Activated T-helper 9 cell treated with anti-CD3 and anti-CD28 coated beads, Interleukin-2, amount 50 U/mL, for 16 hours (primary cell): ENCODE results near the gene ZNF248.

Experiments
- DNase-seq: peaks from one replicate; pipeline ENCODE4 v3.0.0-alpha.2; 2020; ENCODE audit warnings: low read depth

ZNF248 gene

DNA sequence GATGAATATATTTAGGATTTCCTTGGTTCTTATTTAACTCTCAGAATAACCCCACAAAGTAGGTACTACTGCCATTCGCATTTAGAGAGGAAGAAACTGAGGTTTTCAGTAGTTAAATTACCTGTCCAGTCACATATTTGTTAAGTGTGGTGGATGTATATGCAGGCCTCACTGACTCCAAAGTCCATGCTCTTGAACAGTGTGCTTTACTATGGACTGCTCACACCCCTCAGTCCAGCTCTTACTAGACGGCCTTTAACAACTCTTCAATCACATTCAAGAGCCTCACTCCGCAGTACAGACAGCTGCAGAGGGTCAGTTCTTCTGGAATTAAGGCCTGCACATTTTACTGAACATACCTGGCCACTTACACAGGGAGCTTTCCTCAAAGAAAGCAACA lies 36.2 kb downstream of the ZNF248 start:
- DNase-seq = no peak

DNA sequence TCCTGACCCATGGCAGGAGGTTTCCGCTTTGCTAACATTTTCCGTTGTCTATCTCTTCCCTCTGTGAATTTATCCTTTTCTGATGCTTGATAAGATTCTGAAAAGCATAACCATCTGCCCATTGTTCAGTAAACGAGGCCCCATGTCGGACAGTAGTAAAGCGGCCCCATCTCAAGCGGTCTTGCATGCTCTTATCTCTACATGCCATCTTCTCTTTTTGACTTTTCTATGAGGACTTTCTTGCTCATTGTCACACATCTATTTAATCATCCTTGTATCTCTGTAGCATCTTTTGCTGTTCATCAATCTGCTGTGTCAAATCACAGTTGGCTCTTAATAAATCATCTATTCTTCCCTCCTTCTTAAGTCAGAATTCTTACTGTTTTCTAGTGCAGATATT lies 37.6 kb downstream of the ZNF248 start:
- no peak for DNase-seq

DNA sequence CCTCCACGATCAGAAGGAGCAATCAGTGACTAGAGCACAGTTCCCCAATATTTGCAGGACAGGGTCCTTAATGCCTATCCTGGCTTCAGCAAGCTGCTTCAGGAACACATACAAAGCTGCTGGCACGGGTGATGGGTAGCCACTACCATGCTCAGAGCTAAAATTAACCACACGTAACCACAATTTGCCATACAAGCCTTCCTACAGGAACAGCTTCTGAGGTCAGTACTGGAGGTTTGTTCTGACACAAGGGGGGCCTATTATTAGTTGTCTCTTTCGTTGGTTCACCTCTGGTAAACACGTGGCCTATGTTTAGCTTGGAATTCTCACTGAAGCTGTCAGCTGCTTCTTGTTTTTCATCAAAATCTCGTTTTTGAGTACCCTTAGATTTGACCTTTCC lies 41.1 kb downstream of the ZNF248 start:
- no peak for DNase-seq

DNA sequence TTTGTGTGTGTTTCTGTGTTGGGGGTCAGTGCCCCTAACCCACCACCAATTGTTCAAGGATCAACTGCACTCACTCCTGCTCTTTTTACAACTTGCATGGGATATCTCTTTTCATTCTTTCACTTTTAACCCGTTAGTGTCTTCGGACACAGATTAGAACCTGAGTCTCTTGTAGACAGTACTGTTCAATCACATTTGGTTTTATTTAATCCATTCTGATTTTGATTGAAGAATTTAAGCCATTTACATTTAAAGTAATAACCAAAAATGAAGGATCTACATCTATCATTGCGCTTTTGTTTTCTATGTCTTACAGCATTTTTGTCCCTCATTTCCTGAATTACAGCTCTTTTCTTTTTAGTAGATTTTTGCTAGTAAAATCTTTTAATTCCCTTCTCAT lies 43.6 kb downstream of the ZNF248 start:
- DNase-seq = no peak

DNA sequence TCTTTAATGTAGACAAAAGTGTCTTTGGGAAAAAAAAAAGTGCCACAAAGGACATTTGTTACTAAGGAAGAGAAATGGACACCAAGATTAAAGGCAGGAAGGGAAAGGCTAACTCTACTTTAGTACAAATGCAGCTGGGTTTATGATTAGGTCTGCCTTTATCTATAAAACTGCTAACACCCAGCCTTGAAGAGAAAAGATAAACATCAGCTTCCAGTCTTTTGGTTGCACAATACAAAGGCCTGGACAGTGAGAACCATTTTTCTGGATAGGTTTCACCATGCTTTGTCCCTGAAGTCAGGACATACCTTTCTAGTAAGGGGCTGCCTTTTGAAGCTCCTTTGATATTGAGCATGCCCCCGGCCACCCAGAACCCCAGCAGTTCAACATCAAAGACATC lies 45.1 kb downstream of the ZNF248 start:
- DNase-seq = no peak

DNA sequence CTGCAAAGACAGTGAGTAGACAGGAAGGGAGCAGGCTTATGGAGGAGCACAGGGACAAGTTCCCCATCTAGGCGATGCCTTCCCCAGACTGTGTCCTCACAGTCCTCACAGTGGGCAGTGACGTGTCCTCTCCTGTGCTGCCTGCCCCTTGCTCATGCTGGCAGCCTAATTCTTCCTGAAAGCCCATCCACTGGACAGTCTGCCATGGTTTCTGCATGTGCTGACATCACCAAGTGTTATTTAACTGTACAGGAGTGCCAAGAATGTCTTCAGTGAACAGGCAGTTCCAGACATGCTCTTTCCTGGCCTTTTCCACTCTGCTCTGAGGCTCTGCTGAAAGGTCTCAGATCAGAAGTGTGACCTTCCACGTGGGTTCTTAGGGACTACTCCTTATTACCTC lies 54.1 kb downstream of the ZNF248 start:
- no peak for DNase-seq

DNA sequence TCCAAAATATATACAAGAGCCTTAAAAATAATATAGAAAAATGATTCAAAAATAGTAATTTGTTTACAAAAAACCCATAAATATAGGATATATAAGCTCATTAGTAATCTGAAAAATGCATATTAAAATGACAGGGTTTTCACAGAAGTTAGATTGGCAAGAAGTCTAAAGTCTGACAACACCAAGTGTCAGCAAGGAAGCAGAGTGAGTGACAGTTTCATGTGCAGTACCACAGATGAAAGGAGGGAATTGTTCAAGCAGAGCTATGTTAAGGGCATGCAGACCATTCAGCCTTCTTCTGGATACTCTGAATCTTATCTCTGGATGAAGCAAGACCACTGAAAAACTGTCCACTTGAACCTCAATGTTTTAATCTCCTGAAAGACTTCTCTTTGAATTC lies 55.9 kb downstream of the ZNF248 start:
- DNase-seq = no peak

DNA sequence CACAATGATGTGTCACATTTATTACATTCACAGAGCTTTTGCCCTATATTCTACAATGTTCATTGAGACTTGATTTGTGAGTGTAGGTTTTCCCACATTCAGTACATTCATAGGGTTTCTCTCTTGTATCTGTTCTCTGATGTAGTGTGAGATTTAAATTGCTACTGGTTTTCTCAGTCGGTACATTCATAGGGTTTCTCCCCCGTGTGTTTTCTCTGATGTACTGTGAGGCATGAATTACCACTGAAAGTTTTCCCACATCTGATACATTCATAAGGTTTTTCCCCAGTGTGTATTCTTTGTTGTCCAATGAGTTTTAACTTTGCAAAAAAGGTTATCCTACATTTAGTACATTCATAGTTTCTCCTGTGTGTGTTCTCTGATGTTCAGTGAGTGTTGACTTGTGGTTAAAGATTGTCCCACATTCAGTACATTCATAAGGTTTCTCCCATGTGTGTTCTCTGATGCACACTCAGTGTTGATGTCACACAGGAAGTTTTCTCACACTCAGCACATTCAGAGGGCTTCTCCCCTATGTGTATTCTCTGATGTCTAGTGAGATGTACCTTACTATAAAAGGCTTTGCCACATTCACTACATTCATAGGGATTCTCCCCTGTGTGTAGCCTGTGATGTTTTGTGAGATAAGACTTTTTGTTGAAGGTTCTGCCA lies 63.0 kb downstream of the ZNF248 start:
- no peak for DNase-seq

DNA sequence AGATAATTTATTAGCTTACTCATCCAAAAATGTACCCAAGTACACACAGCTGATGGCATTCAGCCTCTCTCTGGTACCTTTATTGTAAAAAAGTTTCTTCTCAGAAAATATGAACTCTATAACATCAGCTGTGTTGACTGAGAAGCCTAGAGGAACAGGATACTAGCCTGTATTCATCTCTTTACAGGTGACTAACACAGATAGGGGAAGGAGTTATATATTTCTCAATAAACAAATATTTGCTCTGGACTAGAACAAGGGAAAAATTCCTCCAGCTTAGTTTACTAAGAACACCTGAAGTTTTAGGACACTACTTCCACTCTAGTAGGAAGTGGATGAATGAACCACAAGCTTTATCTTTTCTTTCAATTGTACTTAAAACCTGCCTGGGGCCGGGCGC lies 67.8 kb downstream of the ZNF248 start:
- DNase-seq = no peak

DNA sequence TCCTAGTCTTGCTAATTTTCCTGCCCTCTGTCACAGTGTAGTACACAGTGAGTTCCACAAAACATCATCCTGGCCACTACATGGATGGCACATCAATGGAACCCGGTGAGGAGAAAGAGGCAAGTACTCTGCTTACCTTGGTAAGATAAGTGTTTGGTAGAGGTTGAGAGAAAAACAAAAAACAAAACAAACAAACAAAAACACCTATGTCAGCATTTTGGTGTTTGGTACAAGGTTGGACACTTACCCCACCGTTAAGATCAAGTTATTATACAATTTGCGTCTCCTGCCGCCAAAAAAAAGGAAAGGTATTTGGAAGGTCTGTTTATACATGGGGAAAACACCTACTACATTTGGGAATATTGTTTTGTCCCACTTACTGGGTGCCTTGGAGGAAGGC lies 72.7 kb downstream of the ZNF248 start:
- DNase-seq = no peak

DNA sequence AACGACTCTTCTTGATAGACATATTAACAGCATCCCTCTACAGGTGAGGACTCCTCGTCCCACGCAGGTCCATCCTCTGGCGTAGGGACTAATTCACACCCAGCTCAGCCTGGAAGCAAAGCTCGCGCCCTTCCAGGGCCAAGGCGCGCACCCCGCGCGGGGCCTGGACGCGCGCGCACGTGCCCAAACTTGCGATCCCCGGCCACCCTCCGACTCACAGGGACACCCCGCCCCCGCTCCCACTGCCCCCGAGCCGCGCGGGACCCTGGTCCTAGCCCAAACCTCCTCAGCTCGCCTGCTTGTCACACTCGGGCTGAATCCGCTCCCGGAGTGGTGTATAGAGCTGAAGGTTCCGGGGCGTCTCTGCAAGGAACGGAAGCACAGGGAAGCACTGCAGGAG lies 76.9 kb downstream of the ZNF248 start:
- no peak for DNase-seq

DNA sequence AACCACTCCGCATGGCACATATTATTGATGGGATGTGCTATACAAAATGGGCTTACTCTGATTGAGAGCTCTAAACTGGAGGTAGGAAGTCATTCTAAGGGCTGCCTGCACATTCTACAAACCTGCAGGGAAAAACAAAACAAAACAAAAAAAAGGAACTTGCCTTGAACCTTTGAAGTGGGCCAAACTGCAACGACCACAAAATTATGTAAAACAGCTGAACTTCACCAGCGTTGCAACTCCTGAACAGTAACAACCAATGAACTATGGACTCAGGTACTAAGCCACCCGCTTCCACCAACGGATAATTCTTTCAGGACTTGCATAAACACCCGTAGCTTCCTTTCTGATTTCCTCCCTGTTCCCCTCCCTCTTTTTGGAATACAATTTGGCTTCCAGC lies 80.4 kb downstream of the ZNF248 start:
- DNase-seq = no peak

DNA sequence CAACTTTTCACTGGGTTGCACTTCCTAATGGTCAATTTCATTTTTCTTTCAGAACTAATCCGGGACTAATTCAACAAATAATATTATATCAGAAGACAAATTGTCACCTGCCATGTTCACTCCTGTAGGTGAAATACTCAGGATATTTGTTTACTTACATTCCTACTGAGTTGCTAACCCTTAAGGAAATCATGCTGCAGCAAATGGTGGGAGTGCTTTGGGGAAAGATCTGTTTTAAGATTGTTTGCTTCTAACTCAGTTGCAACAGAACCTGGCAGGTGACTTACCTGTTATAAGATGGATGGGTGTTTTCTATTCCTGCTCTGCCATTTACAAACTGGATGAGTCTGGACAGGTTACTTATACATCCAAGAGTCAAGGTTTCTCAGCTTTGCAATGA lies 81.8 kb downstream of the ZNF248 start:
- DNase-seq = no peak

DNA sequence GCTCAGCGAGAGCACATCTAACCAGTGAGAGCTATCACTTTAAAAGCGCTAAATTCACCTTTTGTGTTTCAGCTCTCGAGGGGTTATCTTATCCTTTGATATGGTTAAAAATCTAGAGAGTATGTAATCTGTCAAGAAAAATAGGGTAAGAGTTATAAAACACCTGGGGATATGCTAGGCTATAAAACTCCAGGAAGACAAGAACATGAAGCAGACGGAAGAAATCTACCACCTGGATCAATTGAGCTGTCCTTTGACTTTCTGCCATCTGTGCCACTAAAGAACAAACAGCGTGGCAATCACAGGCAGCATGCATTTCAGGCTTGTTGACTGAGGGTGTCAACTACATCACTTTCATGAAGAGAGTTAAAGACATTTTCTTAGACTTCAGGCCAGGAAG lies 83.1 kb downstream of the ZNF248 start:
- no peak for DNase-seq

DNA sequence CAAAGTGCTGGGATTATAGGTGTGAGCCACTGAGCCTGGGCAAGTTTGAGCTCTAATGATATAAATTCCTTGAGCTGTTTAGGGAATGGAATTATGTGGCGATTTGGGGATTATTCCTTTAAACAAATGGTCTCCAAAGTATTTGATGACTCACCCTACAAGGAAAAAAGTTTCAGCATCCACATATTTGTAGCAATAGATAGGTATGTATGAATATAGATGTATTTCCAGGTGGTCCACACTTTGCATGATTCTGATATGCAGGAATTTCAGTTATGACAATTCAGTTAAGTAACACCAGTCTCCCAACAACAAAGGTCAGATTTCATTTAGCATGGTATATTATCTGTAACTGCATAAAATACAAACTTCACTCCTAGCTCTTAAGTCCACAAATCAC lies 92.2 kb downstream of the ZNF248 start:
- no peak for DNase-seq

DNA sequence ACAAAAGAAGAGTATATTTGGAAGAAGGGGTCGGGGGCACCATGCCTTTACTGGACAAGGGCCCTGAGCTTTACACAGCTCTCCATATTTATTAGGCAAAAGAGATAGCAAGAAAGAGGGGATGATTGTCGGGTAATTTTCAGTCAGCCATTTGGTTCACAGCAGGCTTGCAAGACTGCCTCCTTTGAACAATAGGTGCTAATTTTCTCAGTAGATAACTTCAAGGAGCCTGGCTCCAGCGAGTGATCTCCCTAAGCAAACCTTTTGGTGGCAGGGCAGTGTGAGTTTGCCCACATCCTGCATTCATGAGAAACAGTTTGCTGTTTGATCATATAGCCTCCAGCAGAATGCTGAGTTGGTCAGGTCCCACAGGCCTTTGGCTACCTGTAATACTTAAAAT lies 94.3 kb downstream of the ZNF248 start:
- DNase-seq = no peak

DNA sequence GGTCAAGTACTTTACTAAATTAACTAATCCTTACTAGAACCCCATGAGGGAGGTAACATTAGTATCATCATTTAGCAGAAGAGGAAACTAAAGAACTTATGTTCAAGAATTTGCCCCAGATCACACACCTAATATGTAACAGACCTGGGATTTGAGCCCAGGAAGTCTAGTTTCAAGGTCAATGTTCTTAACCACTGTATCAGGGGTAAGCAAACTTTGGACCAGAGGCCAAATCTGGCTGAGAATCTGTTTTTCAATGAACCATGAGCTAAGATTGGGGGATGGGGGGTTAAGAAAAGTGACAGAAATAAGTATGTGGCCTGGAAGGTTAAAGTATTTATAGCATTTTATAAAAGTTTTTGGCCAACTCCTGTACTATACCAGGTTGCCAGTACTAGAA lies 95.1 kb downstream of the ZNF248 start:
- no peak for DNase-seq

DNA sequence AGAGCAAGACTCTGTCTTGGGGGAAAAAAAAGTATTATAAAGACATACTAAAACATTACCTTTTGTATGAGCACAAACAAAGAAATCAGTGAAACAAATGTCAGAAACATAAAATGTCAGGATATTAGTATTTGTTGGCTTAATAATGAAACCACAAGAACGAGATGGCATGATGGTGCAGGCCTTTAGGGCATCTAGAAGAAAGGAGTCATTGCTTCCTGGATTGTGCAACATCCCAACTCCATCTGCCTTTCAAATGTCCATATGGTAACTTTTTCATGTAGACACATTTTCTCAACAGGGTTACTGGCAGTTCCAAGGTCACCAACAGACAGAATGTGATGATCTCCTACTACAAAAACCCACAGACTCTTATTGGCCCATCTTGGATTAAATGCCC lies 96.6 kb downstream of the ZNF248 start:
- no peak for DNase-seq

DNA sequence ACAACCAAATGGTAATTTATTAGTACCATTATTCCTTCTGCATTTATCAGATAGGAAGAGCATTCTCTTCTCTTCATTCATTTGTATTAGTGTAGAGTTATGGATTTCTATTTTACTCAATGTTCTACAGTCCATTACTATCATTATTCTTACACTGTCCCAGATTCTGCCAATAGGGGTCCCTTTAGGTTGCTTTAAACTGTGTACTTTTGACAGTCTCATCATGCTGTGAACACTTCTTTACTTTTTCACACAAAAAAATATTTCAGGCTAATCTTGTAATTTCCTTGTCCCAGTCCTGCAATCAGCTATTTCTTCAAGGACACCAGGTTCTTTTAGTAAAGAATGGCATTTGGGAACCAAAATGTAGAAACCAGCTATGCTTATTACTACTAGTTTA lies 99.3 kb downstream of the ZNF248 start:
- no peak for DNase-seq

DNA sequence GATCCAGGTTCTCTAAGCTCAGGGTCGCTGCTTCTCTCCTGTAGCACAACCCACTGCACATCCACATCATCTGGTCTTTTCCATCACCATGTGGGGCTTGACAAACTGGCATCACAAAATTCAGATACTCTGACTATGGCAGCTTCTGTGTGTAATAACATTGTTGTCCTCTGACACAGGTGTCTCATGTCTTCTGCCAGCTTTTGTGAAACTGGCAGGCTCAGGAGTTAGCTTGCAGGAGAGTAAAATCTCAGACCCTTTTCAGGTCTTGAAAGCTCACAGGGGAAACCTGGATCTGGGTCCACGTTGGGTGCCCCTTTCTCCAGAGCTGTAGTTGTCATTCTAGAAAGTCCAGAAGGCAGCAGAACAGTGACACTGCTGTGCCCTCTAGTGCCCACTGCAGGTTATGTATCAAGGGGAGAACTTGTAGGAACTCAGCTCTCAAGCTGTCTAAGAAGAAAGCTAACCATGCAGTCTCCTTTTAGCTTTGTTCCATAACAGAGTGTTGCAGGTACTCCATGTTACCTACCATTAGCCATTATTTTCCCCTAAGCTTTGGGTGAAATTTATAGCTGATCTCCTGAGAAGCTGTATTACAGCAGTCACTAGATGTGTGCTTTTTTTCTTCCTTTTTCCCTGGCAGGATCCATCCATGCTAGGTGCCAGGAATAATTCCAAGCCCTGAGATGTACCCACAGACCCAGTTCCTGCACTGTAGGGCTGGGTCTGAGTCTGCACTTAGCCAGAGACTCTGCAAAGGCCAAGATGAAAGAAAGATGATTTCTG lies 102.7 kb downstream of the ZNF248 start:
- no peak for DNase-seq

DNA sequence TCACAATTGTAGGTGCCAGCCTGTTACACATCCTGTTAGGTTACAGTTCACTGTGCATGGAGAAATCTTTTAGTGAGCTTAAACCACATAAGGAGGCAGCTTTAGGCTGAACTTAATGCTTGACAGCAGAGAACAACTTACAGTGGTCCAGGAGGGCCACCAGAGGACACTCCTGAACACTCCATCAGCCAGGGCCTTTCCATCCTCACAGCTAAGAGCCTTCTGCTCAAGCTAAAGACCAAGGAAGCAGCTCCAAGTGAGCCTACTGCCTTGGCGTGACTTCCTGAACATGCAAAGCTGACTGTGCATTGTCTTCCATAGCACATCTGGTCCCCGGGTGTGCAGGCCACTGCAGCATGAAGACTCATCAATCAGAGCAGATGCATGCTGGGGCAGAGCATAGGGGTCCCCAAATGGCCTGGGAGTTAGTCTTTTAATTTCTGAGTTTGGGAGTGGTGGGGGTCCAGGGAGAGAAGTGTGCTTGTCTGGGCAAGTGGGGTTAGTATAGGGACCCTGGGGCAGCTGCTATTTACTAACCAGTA lies 105.0 kb downstream of the ZNF248 start:
- DNase-seq = no peak

DNA sequence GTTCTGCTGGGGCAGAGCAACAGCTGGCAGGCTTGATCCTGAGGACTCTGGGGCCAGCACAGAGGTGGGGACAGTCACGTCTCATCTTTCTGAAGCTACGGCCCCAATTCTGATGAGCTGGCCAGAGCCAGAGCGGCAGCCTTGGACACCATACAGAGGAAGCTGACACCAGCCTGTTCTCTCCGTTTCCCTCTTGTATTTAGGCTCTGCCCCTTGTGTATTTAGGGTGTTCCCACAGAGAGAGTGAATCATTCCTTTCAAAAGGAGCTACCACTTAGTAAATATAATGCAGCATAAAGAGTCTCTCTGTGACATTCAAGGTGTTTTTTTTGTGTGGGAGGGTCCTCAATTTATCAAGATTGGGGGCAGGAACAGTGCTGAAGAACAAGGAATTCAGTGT lies 109.2 kb downstream of the ZNF248 start:
- DNase-seq = no peak

DNA sequence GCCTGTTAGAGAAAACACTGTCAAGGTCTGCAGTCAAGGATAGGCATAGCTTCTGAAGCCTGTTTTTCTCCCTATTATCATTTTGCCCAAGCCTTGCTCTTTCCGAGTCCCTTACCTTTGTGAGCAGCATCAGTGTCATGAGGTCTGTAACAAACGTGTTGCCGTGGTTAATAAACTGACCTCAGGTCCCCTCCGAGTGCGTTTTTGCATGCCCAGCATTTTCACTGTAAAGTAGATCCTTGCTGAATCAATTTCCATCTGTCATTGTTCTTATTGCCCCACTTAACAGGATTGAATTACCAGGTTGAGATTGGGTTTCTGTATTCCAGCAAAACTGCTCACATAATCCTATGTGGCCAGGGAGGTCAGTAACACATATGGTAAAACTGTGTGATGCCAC lies 110.3 kb downstream of the ZNF248 start:
- no peak for DNase-seq

DNA sequence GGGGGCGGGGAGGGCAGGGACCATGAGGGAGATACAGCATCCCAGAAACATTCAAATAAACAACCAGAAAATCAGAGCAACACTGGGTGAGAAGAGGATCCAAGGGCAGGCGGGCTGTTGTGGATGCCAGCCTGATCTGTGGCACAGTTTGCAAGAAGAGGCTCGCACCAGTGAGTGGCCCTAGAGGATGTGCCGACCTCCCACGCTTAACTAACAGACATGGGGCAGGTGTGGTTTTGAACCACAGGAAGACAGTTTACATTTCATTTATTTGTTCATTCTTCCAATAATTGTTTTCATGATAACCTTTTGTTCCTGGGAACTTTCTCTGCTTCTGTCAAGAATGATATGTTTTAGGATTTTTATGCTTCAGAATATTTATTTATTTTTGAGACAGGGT lies 115.6 kb downstream of the ZNF248 start:
- no peak for DNase-seq
